Measurements from ENCODE around the gene LRFN5.
"Not testable (repeated sequence)": the region's sequence is repeated elsewhere in the genome, so short reads cannot be mapped to it uniquely, and the experiment has no call there.

The LRFN5 gene

GRCh38 chr14:41899416-41899815, 292.7 kb downstream of the LRFN5 start:
- DNase-seq (ENCODE audit: low read depth, low spot score), result no peak

- DNase-seq (ENCODE audit: low read depth, low spot score), result no peak
These were observed 294.0 kb downstream of the LRFN5 start for GRCh38 chr14:41900644-41901043.

DNA sequence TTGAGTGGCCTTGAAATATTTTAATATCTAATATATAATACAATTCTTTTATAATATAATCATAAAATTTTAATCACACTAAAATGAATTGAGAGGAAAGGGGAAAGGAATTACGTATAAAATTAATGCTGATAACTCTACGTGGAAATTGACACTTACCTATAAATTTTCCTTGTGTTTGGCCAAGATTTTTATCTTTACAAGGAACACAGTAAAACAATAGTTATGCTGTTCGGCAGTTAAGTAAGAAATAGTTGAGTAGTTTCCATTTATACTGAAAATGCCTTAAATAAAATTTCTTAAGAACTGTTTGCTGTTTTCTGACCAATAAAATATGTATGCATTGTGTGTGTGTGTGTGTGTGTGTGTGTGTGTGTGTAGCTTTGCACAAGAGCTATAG, 294.4 kb downstream of the LRFN5 start:
- DNase-seq (ENCODE audit: low read depth, low spot score), result no peak

- no peak for DNase-seq (ENCODE audit: low read depth, low spot score)
These were observed 298.8 kb downstream of the LRFN5 start for GRCh38 chr14:41905394-41905964.

- not testable (repeated sequence) for DNase-seq (ENCODE audit: low read depth, low spot score)
These were observed 304.5 kb downstream of the LRFN5 start for GRCh38 chr14:41911155-41911554.

GRCh38 chr14:41913398-41913797, 306.7 kb downstream of the LRFN5 start:
- DNase-seq (ENCODE audit: low read depth, low spot score), result no peak

- no peak for DNase-seq (ENCODE audit: low read depth, low spot score)
These were observed 309.1 kb downstream of the LRFN5 start for GRCh38 chr14:41915732-41916131.

GRCh38 chr14:41916313-41916712, 309.6 kb downstream of the LRFN5 start:
- no peak for DNase-seq (ENCODE audit: low read depth, low spot score)

DNA sequence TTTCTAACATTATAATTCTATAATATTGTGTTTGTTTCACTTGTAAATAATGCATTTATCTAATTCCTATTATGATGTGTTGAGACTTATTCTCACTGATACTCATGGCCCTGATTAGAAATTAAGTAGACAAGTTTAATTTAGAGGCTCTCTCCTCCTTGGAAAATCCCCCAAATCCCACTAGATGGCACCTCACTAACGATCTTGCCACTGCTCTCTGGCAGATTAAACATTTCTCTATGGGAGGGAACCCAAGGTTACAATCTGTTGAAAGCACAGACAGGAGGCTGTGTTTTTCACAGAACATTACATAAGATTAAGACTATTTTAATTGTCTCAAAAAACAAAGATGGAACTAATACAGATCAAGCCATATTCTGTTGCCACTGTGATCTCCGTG, 318.7 kb downstream of the LRFN5 start:
- no peak for DNase-seq (ENCODE audit: low read depth, low spot score)

- no peak for DNase-seq (ENCODE audit: low read depth, low spot score)
These were observed 343.9 kb downstream of the LRFN5 start for GRCh38 chr14:41950428-41951151.

Measured in activated naive CD8-positive, alpha-beta T cell treated with anti-CD3 and anti-CD28 coated beads, Interleukin-2, amount 50 U/mL, for 16 hours (primary cell).